Ectodermal cell (in vitro differentiated cells): ENCODE measurements around the gene PCBP3.

Experiments
- H3K27ac ChIP-seq: 2 replicates; pipeline ENCODE4 v1.7.0; 2013; ENCODE audit warnings: mild to moderate bottlenecking, low read depth, low read length; ENCODE audit not compliant: insufficient read depth, poor library complexity, severe bottlenecking
- H3K27me3 ChIP-seq: 2 replicates; pipeline ENCODE4 v1.7.0; 2013; ENCODE audit warnings: mild to moderate bottlenecking, low read length; ENCODE audit not compliant: insufficient read depth, control insufficient read depth, poor library complexity, severe bottlenecking
- H3K36me3 ChIP-seq: one replicate; pipeline ENCODE4 v1.7.0; 2013; ENCODE audit warnings: low read length; ENCODE audit not compliant: control insufficient read depth, insufficient read depth
- H3K4me1 ChIP-seq: one replicate; pipeline ENCODE4 v1.7.0; 2013; ENCODE audit warnings: low read length; ENCODE audit not compliant: control insufficient read depth, insufficient read depth
- H3K4me3 ChIP-seq: 2 replicates; pipeline ENCODE4 v1.7.0; 2013; ENCODE audit warnings: low read depth, low read length, control low read depth; ENCODE audit not compliant: insufficient read depth
- H3K9me3 ChIP-seq: 2 replicates; pipeline ENCODE4 v1.7.0; 2013; ENCODE audit warnings: mild to moderate bottlenecking, low read length, moderate library complexity; ENCODE audit not compliant: control insufficient read depth
- WGBS, 2 experiments: methylation state at CpG; one replicate each; pipeline ENCODE4 v1.1.7; 2013; ENCODE audit warnings: missing lambda C conversion rate in 2 of 2; 5-methylcytosine and 5-hydroxymethylcytosine counted together

PCBP3 gene

DNA sequence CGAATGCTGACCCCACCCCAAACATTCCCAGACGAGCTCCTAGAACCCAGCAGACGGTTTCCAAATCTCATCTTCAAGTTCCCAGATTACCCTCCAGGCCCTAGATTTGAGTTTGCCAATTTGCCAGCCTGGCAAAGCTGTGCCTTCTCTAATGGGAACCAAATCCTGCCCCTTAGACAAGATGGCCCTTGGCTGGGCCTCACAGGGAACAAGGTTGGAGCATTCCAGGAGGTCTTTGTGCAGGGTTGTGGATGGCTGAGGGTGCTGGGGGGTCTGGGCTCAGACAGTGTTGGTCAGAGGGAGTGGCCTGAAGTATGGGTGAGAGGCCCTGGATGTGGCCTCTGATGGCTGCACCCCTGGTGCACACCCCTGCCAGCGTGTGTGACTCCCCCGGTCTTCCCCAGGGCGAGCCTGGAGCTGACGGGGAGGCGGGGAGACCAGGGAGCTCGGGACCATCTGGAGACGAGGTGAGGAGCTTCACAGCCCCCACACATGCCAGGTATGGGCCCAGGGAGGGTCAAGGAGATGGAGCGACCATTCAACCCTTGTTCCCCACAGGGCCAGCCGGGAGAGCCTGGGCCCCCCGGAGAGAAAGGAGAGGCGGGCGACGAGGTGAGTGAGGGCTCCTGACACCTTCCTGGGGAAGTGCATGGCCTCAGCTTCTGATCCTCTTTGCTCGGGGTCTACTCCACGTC lies 348.2 kb downstream of the PCBP3 start:
- H3K27me3 ChIP-seq = no peaks in the 10 kb centered on the region
- no peaks in the 10 kb centered on the region for H3K36me3 ChIP-seq
- H3K4me3 ChIP-seq = no peak overlapping the region
- WGBS, 2 experiments = 92 to 93% methylated on average over 18 of the region's 18 CpGs
- H3K9me3 ChIP-seq = no peaks in the 10 kb centered on the region
- H3K4me1 ChIP-seq = no peaks in the 10 kb centered on the region
- H3K27ac ChIP-seq = no peak overlapping the region
